Amygdala (tissue), 56 donors: ENCODE data around the gene MRPL34.
"Not testable (repeated sequence)": the region's sequence is repeated elsewhere in the genome, so short reads cannot be mapped to it uniquely, and the experiment has no call there.

Experiments
- DNase-seq, 56 donors: peaks; one replicate each; lab custom pipeline; 2025; lab: John Stamatoyannopoulos, UW

MRPL34 gene

GRCh38 chr19:17305517-17306284, at the start of gene MRPL34:
Gene MRPL34, plus strand, starts transcription at chr19:17305872. Its CDS starts 21 bp downstream, at chr19:17305893.
- peak; percentile 60 to 100 (median 94) for DNase-seq

GRCh38 chr19:17256130-17256529, 49.5 kb upstream of the MRPL34 start:
- no peak for DNase-seq

- no peak for DNase-seq
These were observed 46.4 kb upstream of the MRPL34 start for GRCh38 chr19:17259118-17259780.

- DNase-seq, result no peak
These were observed 45.7 kb upstream of the MRPL34 start for GRCh38 chr19:17259934-17260333.

GRCh38 chr19:17260842-17261325, 44.8 kb upstream of the MRPL34 start:
- peak in 30 of 56 donors; percentile 4 to 72 (median 22) for DNase-seq

GRCh38 chr19:17262557-17262956, 43.1 kb upstream of the MRPL34 start:
- no peak for DNase-seq

GRCh38 chr19:17263712-17264640, 41.7 kb upstream of the MRPL34 start:
- no peak for DNase-seq

GRCh38 chr19:17264641-17264979, 41.1 kb upstream of the MRPL34 start, which contains the start of gene USHBP1:
Gene USHBP1, minus strand, starts transcription at chr19:17264745. Its CDS starts 446 bp downstream, at chr19:17264299.
- DNase-seq, result no peak

- DNase-seq, result no peak
These were observed 39.6 kb upstream of the MRPL34 start for GRCh38 chr19:17266026-17266425.

- DNase-seq, result no peak
These were observed 39.1 kb upstream of the MRPL34 start for GRCh38 chr19:17266589-17266974.

- peak; percentile 19 to 99 (median 96) for DNase-seq
These were observed 38.5 kb upstream of the MRPL34 start, which contains the start of gene BABAM1 for GRCh38 chr19:17266975-17267788. Gene BABAM1, plus strand, starts transcription at chr19:17267443. Its CDS starts 1,364 bp downstream, at chr19:17268807.

- no peak for DNase-seq
These were observed 36.9 kb upstream of the MRPL34 start for GRCh38 chr19:17268754-17269153.

- not testable (repeated sequence) for DNase-seq
These were observed 30.8 kb upstream of the MRPL34 start for GRCh38 chr19:17274892-17275291.

GRCh38 chr19:17275441-17276175, 30.1 kb upstream of the MRPL34 start:
- DNase-seq, result no peak

GRCh38 chr19:17279436-17279835, 26.2 kb upstream of the MRPL34 start:
- DNase-seq, result no peak

- peak in 12 of 56 donors; percentile 1 to 52 (median 10) for DNase-seq
These were observed 24.0 kb upstream of the MRPL34 start, which contains the start of gene ANKLE1 for GRCh38 chr19:17281391-17282304. Gene ANKLE1, plus strand, starts transcription at chr19:17281901. Its CDS starts 20 bp downstream, at chr19:17281921.

GRCh38 chr19:17282488-17283125, 23.1 kb upstream of the MRPL34 start:
- peak in 49 of 56 donors; percentile 6 to 85 (median 37) for DNase-seq
